ENCODE data around the gene GCM1.

GCM1 gene

DNA sequence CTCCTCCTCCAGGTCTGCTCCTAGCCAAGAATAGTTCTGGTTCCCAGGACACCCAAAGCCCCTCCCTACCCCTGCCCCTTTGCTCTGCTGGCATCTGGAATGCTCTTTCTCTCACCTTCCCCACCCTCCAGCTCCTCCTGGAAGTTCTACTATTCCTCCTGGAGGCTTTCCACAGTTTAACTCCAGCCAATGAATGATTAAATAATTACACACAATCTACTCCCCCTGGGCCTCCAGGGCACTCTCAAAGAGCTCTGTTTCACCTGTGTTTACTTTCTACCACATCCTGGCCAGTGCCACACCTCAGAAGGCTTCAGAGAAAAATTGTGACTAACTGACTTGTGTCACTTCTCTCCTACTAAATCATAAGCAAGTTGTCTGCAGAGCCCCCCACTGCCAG lies 36.2 kb downstream of the GCM1 start:
- in situ Hi-C loops (cut with MboI; ENCODE audit: low sequenced_read_pairs): no loop called here

DNA sequence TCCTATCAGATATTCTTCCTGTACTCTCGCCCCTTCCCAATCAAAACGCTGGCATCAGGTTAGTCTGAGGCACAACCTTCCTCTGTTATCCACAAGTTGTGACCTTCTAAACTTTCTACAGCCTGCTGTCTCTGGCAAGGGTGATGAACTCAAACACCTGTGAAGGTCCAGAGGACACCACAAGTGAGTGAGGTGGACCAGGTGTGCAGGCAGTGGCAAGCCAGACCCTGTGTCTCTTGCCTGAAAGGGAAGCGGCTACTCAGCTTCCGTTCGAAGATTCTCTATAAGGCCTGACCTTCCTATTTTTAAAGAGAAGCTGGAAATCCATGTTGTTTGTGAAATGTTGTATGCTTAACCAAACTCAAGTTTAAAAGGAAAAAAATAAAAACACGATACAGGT lies 36.8 kb downstream of the GCM1 start:
- in situ Hi-C loops (cut with MboI; ENCODE audit: low sequenced_read_pairs): no loop called here

DNA sequence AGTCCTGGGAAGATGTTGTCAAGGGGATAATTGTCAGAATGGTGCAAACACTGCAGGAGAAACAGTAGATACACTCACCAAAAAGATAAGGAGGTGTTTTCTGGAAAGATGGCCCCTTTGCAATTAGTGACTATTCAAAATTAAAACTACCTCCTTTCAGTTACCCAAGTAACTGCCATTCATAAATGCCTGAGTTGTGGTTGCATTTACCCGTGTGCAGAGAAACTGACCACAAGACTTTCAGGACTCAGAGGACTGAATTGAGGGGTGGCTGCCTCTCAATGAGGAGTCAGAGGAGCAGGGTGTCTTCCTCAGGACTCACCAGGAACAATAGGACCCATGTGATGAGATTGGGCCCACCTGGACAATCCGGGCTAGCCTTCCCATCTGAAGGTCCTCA lies 39.0 kb downstream of the GCM1 start:
- in situ Hi-C loops (cut with MboI; ENCODE audit: low sequenced_read_pairs): no loop called here

DNA sequence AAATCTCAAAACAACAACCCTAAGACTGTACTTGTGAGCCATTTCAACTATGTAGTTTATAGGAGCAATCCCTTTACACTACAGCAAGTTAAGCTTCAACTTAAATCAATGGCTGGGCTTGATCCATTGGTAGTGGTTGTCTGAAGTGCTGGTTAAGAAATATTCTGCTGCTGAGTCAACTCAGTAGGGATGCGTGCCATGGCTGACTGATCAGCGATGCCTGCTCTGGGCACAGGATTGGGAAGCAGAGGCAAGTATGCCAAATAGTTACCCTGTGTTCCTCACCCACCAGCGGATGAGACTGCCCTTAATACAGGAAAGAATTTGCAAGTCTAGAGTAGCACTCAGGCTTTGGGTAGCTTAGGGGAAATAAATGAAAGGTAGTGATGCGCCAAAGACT lies 41.5 kb downstream of the GCM1 start:
- in situ Hi-C loops (cut with MboI; ENCODE audit: low sequenced_read_pairs): no loop called here

DNA sequence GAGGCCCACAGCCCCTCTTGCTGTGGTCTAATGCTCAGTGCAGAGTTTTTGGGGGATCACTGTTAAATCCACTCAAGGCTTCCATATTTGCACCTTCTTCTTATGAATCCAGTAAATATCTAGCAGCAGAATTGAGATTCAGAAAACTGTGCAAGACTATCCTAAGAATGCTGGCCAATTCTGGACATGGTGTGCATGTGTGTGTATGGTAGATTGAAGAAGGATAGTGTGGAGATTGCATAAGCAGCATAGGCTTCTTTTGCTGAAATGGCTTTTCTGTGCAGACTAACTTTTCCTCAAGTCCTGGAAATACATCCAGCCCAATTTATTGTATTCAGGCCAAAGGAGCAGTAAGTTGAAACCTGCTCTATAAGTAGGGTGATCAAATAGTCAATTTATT lies 43.7 kb downstream of the GCM1 start:
- in situ Hi-C loops (cut with MboI; ENCODE audit: low sequenced_read_pairs): no loop called here

DNA sequence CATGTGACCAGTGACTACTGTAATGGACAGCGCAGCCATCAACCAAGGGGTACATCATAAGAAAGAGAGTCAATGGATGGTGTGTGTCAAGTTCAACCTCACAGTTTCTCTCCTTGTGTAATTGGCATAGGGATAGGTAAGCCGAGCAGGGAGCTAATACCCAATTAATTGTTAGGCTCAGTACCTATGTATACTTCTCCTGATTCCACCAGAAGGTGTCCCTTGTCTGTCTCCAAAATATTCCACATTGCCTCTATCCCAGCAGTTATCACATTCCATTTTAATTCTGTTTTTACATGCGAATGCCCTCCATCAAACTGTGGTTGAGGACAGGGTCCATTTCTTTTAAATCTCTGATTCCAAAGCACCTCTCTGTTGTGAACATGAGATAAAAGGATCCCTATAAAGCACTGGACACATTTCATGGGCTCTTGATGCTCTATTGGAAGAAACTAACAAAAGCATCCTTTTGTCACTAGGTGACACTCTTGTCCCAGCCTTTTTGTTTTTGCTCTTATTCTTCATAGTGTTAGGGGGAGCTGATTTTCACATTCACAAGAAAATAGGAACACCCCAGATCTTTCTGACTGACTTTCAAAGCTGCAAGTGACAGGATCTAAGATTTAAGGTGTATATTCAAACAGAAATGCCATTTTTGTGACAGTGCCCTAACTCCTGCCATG lies 44.5 kb downstream of the GCM1 start:
- in situ Hi-C loops (cut with MboI; ENCODE audit: low sequenced_read_pairs): no loop called here

DNA sequence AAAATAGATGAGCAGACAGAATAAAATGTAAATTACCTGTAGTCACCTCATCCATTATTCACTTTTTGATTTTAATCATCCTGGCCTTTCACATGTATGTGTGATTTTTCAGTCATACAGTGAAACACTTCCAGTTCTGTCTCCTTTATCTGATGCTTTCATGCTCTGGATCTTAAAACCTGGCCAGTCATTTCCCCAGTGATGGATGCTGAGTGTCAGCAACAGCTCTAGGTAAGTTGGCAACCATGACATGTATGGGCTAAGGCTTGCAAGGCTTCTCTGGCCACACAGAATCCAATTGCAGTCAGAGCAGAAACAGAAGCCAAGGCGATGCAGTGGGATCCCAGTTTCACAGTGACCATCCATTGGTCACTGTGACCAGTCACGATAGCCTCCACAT lies 47.6 kb downstream of the GCM1 start:
- in situ Hi-C loops (cut with MboI; ENCODE audit: low sequenced_read_pairs): no loop called here

DNA sequence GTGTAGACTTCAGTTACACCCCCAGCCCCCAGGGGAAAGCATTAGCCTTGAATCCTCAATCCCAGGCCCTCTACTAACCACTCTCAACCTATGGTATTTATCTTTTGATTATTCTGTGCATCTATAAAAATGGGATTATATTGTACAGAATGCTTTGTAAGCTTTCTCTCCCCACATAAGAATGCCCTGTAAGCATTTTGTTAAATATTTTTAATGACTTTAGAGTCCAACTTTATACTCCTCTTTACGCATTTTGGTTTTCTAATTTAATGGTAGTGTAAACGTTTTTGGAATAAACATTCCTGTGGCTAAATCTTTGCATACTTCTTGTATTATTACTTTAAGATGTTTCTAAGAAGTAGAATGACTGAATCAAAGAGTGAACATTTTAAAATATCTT lies 48.1 kb downstream of the GCM1 start:
- in situ Hi-C loops (cut with MboI; ENCODE audit: low sequenced_read_pairs): no loop called here

DNA sequence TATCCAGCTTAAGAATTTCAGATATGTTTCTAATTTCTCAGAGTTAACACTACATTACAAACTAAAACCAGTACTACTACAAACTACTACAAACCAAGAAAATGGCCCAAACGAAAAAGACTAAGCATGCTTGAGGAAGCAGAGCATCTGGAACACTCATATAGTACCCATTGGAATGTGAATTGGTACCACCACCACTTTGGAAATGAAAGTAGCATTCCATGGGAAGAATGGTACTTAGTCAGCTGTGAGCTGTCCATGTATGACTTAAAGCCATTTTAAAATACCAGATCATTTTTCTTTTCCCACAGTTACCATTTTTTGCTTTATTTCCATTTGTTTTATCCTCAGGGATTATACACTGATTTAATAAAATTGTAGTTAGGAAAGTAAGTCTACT lies 52.9 kb downstream of the GCM1 start:
- in situ Hi-C loops (cut with MboI; ENCODE audit: low sequenced_read_pairs): no loop called here

DNA sequence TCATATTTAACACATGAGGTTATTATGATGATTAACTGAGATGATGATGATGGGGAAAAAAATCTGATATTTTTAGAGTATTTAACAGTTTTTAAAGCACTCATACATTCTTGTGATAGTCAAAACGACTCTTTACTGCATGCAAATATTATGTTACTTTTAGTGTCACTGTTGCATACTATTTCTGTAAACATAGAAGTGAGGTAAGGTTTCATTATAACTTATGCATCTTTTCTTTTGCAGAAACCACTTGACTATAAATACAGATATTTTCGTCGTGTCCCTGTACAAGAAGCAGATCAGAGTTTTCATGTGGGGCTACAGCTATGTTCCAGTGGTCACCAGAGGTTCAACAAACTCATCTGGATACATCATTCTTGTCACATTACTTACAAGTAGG lies 53.4 kb downstream of the GCM1 start:
- in situ Hi-C loops (cut with MboI; ENCODE audit: low sequenced_read_pairs): no loop called here

DNA sequence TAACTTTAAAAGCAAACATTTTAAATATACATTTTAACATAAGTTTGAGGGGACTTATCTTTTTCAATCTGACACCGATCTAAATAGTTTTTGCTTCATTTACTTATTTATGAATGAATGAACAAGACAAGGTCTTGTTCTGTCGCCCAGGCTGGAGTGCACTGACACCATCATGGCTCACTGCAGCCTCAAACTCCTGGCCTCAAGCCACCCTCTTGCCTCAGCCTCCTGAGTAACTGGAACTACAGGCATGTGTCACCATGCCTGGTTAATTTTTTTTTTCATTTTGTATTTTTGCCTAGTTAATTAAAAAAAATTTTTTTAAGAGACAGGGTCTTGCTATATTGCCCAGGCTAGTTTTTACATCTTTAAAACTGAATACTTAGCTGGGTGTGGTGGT lies 58.1 kb downstream of the GCM1 start:
- in situ Hi-C loops (cut with MboI; ENCODE audit: low sequenced_read_pairs): no loop called here

DNA sequence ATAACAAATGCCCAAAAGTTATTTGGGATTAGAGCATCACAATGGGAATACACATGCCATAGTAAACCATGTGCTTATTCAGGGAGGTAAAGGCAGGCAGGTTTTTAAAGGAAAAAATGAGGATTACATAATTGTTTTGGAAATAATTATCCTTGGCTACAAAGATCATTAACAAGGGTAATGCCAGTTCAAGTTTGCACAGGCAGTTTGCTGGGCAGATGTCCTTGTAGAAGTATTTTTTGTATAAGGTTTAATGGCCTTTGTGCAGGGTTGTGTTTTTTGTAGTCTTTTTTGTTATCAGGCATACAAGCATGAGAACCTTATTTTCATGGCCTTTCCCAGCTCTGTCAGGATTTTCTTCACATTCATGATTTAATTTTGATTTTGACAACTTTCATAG lies 58.7 kb downstream of the GCM1 start:
- in situ Hi-C loops (cut with MboI; ENCODE audit: low sequenced_read_pairs): no loop called here

DNA sequence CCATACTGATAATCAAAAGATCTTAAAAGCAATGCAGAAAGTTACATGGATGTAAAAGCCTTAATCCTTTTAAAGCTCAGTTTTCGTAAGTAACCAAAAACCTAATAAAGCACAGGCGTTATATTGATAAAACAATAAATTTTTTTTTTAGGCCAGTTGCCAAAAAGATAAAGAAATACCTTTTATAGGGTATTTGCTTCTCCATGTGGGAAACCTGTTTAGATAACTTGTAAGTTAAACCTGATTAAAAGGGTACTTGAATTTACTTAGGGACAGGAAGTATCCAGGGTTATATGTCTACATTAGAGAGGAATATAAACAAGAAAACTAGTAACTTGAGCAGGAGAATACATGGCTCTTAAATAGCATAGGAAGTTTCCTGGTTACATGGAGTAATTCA lies 62.3 kb downstream of the GCM1 start:
- in situ Hi-C loops (cut with MboI; ENCODE audit: low sequenced_read_pairs): no loop called here

DNA sequence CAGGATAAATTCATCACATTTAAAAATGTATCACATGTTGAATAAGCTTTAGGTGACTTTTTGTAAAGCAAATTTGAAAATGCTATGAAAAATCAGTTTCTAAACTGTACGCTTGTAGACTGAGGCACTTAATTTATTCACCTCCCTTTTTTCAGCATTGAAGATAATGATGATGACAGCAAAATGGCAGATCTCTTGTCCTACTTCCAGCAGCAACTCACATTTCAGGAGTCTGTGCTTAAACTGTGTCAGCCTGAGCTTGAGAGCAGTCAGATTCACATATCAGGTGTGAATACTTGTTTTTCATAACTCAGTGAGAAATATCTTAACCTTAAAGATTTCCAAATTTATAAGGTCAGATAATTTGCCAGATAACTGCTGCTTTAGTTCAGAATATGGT lies 67.8 kb downstream of the GCM1 start:
- in situ Hi-C loops (cut with MboI; ENCODE audit: low sequenced_read_pairs): no loop called here
